Pons (tissue), 1 donor: Measurements from ENCODE around the gene CLDND1.

Source experiments
- DNase-seq: peaks from one replicate; pipeline ENCODE4 v3.0.0-alpha.2; 2016; ENCODE audit warnings: low spot score

The CLDND1 gene

DNA sequence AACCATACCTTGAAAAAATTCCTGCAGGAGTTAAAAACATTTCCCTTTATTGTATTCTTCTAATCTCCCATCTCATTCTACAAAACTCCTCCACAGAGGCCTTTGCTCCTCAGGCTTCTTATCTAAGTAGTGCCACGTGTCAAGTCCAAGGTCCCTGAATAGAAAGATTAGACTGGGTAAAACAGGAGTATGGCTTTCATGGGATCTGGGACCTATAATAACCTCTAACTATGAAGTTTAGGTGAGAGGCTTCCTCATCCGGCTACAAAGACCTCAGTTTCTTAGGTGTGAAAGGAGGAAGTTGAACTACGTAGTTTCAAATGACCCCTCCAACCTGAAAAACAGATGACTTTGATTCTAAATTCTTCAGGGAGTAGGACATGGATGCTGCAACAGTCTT lies 29.1 kb upstream of the CLDND1 start:
- DNase-seq: no peak

DNA sequence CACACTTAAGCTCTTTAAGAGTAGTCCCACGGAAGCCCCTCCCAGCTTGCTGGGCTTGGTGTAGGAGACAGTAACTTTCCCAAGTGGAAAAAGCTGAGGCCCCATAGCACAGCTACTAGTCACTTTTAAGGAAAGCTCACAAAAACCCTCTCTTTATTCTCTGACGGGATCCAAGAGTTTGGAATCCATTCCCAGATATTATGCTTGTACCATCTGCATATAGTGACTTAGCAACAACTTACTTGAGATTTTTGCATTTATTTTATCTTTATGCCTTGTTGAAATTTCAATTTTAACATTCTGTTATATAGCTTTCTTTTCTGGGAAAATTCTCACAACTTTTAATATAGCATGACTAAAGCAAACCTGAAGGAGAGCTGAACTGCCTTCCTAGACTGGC lies 28.5 kb upstream of the CLDND1 start:
- DNase-seq: no peak

DNA sequence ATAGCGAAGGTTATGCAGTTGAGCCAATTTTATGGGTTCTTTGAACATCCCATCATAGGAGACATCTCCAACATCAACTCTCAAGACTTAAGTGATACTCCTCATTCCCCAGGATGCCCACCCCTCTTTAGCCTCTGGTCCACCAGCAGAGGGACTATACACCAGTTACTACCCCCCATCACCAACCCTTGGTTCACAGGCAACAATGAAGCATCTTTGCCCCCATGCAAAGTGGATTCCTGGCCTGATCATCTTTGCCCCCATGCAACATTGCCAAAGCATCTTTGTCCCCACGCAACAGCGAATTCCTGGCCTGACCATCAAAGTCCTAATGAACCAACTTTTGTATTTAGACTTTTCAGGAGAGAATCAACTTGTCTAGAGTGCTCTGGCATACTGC lies 28.1 kb upstream of the CLDND1 start:
- no peak for DNase-seq

DNA sequence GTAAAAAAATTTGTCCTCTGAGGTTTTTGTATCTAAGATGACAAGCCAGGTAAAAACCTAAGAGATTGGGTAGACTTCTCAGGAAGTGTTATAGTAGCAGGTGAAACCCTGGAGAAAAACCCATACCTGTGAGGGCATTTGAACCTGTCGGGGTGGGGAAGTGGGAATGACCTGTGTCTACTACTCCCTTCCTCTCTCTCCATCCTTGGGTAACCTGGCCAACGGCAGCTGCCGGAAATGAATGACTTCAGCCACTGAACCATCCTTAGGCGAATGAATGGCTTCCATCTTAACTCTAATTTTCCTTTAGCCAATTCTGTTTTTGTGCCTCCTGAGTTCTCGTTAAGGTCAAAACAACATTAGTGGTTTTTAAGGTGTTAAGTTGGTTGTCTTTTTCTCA lies 25.8 kb upstream of the CLDND1 start:
- no peak for DNase-seq

DNA sequence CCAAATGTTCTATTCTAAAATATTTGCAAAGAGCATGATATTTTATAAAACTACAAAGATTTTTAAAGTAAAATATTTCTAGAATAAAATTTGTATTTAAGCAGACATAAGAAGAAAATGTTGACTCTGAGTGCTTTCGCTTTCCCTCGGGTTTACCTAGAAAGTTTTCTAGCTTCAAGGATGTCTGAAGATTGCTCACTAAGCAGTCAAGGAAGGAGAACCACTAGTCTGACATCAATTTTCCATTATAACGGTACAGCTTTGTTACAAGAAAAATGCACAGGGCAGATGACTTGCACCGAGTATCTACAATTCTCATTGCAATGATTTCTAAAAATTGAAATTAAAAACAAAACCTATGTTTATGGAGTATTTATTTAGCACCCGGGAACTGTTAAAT lies 23.2 kb upstream of the CLDND1 start:
- no peak for DNase-seq

DNA sequence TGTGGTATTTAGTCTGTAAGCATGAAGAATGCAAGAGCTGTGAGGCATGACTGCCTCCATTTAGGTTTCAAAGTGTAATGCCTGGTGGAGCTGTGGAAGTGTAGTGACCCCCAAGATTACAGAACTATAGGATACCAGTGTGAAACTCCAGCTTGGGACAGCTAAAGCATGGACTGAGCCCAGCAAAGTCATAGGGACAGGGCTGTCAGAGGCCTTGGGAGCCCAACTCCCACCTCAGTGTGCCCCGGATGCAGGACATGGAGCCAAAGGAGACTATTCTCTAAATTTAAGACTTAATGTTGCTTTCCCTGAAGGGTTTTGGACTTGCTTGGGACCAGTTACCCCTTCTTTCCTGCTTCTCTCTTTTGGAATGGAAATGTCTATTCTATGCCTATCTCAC lies 19.9 kb upstream of the CLDND1 start:
- no peak for DNase-seq

DNA sequence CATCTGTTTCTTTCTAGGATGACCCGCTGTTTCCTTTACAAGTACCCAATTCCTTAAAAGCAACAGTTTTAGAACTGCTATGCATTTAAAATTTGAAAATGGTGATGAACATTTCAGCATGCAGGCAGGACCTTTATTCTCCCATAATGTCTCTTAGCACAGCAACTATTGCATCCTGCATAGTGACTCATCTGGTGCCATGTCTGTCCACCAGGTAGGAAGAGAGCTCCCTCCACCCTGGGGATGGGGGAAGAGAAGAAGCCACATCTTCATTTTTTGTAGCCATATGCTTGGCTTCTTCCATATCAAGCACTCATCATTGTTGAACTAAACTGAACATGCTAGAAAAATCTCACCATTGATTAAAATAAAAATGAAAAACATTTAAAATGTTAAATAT lies 19.0 kb upstream of the CLDND1 start:
- no peak for DNase-seq

DNA sequence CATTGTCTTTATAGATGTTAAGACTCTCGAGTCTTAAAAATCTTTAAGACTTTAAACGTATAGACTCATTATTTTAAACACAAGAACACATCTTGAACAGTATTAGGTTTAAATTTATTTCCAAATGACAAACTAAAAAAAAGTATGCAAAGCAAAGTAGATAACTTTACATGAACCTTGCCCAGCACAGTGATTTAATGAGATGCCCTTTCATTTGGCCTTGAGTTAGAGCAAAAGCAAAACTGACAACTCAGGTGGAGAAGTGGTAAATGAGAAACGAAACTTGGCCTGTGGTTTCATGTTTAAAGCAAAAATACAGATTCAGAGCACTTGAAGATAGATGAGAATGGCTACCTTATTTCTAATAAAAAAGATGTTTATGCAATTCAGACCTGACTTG lies 17.6 kb upstream of the CLDND1 start:
- no peak for DNase-seq

DNA sequence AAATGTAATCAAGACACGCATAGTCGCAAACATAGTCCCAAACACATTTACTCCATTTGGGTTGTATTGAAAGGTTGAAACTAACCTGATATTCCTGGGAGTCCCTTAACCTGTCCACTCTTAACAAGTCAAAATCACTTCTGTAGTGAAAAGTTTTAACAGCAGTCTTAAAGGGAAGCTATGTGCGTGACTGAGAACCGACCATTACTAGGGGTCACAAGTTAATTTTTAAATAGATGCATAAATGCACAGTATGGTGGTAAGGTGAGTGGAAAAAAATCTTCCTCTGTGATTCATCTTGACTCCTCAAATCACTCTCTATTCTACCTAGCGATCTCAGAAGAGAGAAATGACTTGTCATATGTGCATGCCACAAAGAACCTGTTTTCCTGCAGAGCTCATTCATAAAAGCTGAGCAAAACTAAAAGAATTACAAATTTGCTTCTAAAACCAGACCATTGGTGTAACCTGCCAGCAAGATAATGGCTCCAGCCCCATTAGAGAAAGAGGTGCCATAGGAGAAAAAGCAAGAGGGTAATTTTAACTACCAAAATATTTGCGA lies 13.8 kb upstream of the CLDND1 start:
- no peak for DNase-seq

DNA sequence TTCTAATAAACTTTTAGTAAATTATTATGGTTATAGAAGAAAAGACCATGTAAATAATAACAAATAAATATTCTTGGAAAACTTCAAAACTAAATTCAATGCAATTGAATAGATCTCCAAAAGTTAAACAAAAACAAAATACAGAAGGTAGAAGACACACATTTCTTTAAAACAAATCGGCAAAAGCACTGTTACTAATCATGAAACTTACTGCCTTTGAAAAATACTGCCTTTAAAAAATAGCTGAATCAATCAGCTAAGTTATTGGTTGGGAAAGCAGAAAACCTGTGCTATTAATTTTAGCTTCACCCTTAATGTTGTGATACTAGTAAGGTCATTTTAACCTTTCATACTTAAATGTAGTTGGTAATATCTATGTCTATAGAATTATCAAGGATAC lies 12.0 kb upstream of the CLDND1 start:
- DNase-seq: no peak

DNA sequence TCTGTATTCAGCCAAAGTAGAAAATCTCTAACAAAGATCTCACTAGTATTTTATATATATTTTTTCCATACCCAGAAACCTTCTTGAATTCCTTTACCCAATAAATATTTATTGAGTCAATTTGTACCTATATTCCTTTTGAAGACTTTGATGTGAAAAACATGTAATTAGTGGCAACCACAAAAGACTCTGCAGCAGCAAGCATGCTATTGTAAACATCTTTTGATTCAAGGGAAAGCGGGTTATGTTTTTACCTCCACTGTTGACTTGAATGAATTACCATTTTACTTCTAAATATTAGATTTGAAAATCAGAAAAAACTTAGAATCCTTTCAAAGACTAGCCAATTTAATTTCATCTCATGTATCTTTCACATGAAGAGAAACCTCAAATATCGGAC lies 11.5 kb upstream of the CLDND1 start:
- DNase-seq: no peak

DNA sequence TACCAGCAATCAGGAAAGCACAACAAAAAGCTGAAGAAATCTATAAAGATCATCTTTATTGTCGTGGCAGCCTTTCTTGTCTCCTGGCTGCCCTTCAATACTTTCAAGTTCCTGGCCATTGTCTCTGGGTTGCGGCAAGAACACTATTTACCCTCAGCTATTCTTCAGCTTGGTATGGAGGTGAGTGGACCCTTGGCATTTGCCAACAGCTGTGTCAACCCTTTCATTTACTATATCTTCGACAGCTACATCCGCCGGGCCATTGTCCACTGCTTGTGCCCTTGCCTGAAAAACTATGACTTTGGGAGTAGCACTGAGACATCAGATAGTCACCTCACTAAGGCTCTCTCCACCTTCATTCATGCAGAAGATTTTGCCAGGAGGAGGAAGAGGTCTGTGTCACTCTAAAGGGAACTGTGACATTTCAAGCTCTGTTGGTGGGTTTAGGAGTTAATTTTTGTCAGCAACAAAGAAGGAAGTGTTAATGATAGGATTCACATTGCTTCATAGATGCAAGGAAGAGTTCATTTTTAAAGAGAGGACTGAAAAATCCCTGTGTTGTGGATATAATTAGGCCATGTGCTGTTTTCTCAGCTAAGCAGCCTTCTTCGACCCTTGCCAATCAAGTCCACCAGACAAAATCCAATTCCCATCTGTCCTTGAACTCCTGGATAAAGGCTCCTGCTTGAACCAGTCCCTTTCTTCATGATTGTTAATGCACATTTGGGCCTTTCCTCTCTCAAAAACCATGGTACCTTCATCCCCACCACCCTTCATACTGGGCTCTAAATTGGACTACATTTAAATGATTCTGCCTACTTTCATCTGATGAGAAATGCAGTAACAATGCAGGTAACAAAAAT lies 10.2 kb upstream of the CLDND1 start:
- no peak for DNase-seq

DNA sequence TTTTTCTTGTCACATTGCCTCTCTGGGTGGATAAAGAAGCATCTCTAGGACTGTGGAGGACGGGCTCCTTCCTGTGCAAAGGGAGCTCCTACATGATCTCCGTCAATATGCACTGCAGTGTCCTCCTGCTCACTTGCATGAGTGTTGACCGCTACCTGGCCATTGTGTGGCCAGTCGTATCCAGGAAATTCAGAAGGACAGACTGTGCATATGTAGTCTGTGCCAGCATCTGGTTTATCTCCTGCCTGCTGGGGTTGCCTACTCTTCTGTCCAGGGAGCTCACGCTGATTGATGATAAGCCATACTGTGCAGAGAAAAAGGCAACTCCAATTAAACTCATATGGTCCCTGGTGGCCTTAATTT lies 9.6 kb upstream of the CLDND1 start:
- no peak for DNase-seq

DNA sequence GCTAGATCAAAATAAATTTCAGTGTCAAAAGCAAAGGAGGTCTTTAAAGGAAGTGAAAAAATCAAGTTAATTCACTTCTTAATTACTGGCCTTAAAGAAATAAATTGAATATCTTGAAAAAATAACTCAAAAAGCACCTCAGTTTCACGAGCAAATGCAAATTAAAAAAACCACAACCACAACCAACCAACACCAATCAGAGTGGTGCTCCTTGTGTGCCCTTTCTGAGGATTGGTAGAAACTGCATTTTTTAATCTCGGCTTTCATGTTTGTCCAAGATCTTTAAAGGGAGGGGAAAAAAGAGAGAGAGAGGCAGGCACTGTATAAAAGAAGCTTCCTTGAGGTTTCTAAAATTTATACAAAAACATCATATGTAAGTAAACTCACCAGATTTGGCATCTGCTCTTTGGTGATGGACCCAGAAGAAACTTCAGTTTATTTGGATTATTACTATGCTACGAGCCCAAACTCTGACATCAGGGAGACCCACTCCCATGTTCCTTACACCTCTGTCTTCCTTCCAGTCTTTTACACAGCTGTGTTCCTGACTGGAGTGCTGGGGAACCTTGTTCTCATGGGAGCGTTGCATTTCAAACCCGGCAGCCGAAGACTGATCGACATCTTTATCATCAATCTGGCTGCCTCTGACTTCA lies 9.0 kb upstream of the CLDND1 start, which contains the start of gene GPR15:
GPR15 (plus strand) TSS at position 357 of the 653 bp plus-strand sequence; CDS start at position 413, 56 bp downstream.
- no peak for DNase-seq

DNA sequence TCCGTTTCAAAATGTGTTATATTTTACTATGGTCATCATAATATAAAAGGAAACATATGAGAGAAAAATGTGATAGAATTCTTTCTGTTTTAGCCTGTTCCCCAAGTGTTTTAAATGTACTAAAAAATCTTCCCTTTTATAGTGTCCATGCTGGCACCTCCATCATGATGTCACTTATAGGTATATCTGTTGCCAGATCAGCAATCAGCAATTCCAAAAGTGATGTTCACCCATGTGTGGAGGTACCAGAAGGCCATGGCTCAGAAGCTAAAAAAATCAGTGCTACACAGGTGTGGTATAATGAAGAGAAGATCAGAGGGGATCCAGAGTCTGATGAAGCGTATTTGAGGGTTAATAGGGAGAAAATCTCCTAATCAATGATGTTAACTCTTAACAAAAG lies 8.0 kb upstream of the CLDND1 start:
- DNase-seq: no peak

DNA sequence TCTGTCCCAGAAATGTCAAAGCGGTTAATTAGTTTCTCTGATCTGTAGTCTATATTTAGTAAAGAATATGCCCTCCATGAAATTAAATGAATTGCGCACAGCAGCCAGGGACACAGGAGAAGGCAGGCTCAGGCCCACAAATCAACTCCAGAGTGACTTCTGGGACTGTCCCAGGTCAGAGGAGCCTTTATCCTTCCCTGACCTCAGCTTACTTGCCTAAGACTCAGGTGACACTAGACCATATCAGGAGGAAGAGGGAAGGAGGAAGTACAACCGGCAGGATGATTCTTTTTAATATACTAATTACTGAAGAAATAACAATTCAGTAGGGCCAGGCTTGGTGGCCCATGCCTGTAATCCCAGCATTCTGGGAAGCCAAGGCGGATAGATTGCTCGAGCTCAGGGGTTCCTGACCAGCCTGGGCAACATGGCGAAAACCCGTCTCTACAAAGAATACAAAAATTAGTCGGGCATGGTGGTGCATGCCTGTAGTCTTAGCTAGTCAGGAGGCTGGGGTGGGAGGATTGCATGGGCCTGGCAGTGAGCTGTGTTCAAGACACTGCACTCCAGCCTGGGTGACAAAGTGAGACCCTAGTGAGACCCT lies 7.3 kb upstream of the CLDND1 start:
- no peak for DNase-seq

DNA sequence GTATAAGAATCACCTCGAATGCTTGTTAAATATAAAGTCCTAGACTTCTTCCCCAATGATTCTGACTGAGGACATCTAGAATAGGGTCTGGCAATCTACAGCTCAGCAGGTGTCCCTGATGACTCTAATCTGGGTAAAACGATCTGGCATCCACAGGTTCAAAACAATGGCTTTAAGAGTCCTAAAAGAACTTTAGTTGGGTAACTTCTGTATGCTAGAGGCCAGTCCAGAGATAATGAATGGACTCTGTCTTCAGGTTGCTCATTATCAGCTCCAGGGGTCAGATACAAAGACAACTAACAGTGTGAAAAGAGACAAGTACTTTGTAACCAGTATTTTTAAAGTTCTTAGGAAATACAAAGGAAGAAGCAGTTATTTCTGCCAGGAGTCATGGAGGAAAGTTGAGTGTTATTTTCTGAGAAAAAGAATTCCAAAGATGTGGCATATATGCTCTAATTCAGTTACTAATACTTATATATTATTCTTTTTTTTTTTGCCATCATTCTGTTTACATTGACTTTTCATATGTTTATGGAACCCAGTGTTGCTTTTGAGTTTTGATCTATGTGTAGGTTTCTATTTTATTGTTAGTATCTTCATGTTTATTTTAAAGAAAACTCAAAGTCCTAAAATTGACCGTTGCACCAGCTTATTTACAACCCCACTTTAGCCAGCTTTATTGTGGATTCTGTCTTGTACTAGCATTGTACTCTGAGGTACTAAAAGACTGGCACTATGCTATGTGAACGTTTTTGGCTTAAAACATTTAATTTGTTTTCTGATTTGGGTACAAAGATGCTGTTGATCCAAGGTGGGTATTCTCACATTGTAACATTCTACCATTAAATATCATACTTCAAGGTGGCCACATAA lies 6.0 kb upstream of the CLDND1 start:
- no peak for DNase-seq

DNA sequence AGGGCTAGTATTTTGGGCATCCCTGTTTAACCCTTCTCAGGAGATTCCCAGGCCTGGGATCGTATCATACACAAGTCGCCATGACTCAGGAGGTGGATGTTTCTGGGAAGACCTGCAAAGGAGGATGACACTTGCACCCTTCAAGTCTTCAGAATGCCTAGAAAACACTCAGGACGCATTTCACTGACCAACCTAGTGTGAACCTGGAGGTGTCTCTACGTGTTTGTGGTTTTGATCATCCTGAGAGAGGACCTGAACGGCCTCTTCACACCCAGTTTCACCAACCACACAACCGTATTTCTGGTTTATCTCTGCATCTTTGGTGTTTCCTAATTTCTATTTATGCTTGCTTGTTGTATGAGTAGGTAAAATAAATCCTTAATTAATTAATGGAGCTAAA lies 2.8 kb upstream of the CLDND1 start:
- DNase-seq: no peak

DNA sequence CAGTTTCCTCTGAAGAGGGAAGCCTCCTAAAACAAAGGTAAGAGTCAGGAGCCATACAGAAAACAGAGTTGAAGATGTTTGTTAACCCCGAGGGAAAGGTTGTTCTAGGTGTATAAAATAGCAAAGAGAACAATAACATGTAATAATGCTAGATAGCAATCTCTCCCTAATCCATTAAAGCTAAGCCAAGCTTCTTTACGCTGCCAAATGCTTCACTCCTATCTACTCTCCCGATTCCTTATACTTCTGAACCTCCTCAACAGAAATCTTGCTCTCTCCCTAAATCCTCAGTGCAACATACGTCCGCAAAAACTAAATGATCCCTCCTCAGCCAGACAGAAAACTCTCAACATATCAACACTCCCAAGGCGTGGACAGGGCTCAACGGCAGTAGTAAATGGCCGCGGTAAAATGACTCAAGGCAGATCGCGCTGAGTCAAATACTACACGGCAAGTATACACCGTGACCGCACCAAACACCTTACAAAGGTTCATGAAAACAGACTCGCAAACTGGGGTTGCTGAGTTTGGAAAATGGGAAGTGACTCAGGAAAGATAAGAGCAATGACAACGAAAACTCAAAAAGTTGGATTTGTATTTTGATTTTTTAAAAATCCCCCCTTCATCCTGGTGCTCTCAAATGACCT lies 682 bp downstream of the CLDND1 start:
- DNase-seq: peak; percentile 66

DNA sequence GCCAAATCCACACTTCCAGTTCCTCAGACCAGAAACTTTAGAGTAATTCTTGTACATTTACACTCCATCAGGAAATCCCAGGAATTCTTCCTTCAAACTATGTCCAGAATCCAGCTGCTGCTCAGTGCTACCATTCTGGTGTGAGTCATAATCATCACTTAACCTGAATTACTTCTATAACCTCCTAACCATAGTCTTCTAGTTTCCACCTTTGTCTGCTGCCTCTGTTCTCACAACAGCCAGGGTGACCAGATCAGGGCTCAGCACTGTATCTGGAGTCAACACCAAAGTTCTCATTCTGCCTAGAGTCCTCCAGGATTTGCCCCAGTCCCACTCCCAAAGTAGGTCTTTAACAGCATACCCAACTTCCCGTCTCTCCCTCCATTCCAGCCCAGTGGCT lies 3.4 kb downstream of the CLDND1 start:
- DNase-seq: no peak

DNA sequence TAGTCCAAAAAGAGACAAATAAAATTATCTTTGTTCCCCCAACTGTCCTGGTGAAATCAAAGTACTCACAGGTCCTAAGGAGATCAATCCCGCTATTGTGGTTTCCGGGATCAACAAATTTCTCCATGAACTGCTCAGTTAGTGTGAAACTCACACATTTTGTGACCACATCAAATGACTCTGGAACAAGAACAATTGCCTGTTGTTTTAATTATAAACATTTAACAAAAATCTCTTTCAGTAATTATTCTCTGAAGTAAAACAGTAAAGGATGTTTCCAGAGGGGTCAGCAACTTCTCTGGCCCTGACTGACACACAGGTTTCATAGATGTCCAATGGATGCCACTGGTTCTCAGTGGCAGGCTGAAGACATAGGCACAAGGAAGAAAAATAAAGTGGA lies 3.9 kb downstream of the CLDND1 start:
- peak; percentile 99 for DNase-seq

DNA sequence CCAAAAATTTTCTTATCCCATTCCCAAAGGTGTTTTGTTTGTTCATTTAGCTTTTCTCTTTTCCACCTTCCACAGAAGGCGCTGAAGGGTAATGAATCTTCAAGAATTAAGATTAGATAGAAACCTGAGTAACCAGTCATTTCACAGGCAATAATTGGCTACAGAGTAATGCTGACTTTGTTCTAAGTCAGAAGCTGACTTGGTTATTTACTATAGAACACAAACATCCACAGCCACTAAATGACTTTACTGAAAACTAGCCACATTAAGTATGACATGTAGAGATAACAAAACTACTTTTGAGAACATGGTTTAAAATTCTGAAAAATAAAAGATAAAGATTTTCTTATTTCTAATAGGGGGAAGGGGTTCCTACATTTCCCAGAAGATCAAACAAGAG lies 7.8 kb downstream of the CLDND1 start:
- no peak for DNase-seq
